ENCODE results near the gene CLPSL1. TPM values are rescaled to one million over a fixed set of nuclear protein-coding genes. Genes with fewer than 3 reads are reported as not detected.
"Not testable (repeated sequence)": the region's sequence is repeated elsewhere in the genome, so short reads cannot be mapped to it uniquely, and the experiment has no call there.

The CLPSL1 gene
- total RNA-seq, 1 experiment from 2014 or later = not detected

- TF ChIP-seq TCF7L2 (IDR thresholded peaks at IDR 0.05; ENCODE audit: low read depth, low read length) = peak; percentile 92
- TF ChIP-seq, protein P1, sequence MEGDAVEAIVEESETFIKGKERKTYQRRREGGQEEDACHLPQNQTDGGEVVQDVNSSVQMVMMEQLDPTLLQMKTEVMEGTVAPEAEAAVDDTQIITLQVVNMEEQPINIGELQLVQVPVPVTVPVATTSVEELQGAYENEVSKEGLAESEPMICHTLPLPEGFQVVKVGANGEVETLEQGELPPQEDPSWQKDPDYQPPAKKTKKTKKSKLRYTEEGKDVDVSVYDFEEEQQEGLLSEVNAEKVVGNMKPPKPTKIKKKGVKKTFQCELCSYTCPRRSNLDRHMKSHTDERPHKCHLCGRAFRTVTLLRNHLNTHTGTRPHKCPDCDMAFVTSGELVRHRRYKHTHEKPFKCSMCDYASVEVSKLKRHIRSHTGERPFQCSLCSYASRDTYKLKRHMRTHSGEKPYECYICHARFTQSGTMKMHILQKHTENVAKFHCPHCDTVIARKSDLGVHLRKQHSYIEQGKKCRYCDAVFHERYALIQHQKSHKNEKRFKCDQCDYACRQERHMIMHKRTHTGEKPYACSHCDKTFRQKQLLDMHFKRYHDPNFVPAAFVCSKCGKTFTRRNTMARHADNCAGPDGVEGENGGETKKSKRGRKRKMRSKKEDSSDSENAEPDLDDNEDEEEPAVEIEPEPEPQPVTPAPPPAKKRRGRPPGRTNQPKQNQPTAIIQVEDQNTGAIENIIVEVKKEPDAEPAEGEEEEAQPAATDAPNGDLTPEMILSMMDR (IDR thresholded peaks at IDR 0.05) = no peak
- DNase-seq (ENCODE audit: low read depth, low spot score) = no peak
- peak overlapping the region; percentile 67 to 75 for H3K4me3 ChIP-seq (ENCODE audit: low read depth in 2 of 2, low read length in 2 of 2)
- H3K27ac ChIP-seq (ENCODE audit: low read length) = peak overlapping the region; percentile 84
- no peaks in the 10 kb centered on the region for H3K9me3 ChIP-seq (ENCODE audit: control insufficient read depth, insufficient read depth, low read depth, low read length)
- H3K36me3 ChIP-seq (ENCODE audit: control insufficient read depth, insufficient read depth, low read length) = no peaks in the 10 kb centered on the region
- in situ Hi-C loops (cut with HindIII; ENCODE audit: low pct_unique_long_range_greater_than_20kb, low sequenced_read_pairs) = no loop called here
- ChIA-PET CTCF (no interaction called here), POLR2A (interaction anchor here (0.6 to 1.0 kb wide), 2 partner anchors 46 to 65 kb away, joined by 3 to 7 read pairs; no protein-coding TSS in a partner anchor)
- intact Hi-C loops (cut with micrococcal nuclease; ENCODE audit: unreplicated experiment) = no loop called here
- ATAC-seq = peak; percentile 68
- TSS peak; percentile 71 for BruUV-seq (replicated peaks)
- H3K4me1 ChIP-seq (ENCODE audit: control insufficient read depth, insufficient read depth, low read length) = peaks cover 32% of the 10 kb centered on the region
- no peaks in the 10 kb centered on the region for H3K27me3 ChIP-seq (ENCODE audit: control insufficient read depth, insufficient read depth, low read length)
Measured at GRCh38 chr6:35731736-35732532, 48.9 kb upstream of the CLPSL1 start.

DNA sequence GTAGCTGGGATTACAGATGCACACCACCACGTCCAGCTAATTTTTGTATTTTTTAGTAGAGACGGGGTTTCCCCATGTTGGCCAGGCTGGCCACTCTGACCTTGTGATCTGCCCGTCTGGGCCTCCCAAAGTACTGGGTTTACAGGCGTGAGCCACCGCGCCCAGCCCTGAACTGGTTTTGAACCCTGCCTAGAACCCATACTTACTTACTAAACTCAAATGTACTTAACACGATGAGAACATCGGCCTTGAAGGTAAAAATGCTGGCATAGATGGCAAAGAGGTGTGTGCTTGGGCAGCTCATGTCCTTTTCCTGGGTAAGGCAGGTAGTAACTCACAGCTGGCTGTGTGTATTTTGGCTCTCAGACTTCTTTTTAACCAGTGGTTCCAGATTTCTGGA is 47.2 kb upstream of the CLPSL1 start:
- Histone ChIP-seq H3K36me3 (ENCODE audit: control insufficient read depth, insufficient read depth, low read length) (no peaks in the 10 kb centered on the region), H3K4me3 (ENCODE audit: low read depth in 2 of 2, low read length in 2 of 2) (no peak overlapping the region), H3K4me1 (ENCODE audit: control insufficient read depth, insufficient read depth, low read length) (peaks cover 21% of the 10 kb centered on the region), H3K27ac (ENCODE audit: low read length) (no peak overlapping the region), H3K9me3 (ENCODE audit: control insufficient read depth, insufficient read depth, low read depth, low read length) (no peaks in the 10 kb centered on the region), H3K27me3 (ENCODE audit: control insufficient read depth, insufficient read depth, low read length) (no peaks in the 10 kb centered on the region)
- in situ Hi-C loops (cut with HindIII; ENCODE audit: low pct_unique_long_range_greater_than_20kb, low sequenced_read_pairs) (no loop called here), intact Hi-C loops (cut with micrococcal nuclease; ENCODE audit: unreplicated experiment) (no loop called here)
- TF ChIP-seq POLR2AphosphoS5 (IDR thresholded peaks at IDR 0.05; ENCODE audit: low read depth, low read length) (no peak), SIN3A (IDR thresholded peaks at IDR 0.05; ENCODE audit: borderline replicate concordance, insufficient read depth, low read depth, low read length) (no peak), TCF7L2 (IDR thresholded peaks at IDR 0.05; ENCODE audit: low read depth, low read length) (no peak)
- TF ChIP-seq, protein P2, sequence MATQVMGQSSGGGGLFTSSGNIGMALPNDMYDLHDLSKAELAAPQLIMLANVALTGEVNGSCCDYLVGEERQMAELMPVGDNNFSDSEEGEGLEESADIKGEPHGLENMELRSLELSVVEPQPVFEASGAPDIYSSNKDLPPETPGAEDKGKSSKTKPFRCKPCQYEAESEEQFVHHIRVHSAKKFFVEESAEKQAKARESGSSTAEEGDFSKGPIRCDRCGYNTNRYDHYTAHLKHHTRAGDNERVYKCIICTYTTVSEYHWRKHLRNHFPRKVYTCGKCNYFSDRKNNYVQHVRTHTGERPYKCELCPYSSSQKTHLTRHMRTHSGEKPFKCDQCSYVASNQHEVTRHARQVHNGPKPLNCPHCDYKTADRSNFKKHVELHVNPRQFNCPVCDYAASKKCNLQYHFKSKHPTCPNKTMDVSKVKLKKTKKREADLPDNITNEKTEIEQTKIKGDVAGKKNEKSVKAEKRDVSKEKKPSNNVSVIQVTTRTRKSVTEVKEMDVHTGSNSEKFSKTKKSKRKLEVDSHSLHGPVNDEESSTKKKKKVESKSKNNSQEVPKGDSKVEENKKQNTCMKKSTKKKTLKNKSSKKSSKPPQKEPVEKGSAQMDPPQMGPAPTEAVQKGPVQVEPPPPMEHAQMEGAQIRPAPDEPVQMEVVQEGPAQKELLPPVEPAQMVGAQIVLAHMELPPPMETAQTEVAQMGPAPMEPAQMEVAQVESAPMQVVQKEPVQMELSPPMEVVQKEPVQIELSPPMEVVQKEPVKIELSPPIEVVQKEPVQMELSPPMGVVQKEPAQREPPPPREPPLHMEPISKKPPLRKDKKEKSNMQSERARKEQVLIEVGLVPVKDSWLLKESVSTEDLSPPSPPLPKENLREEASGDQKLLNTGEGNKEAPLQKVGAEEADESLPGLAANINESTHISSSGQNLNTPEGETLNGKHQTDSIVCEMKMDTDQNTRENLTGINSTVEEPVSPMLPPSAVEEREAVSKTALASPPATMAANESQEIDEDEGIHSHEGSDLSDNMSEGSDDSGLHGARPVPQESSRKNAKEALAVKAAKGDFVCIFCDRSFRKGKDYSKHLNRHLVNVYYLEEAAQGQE (IDR thresholded peaks at IDR 0.05; ENCODE audit: insufficient read depth in 1 of 2, low read depth in 2 of 2, low read length in 1 of 2) = no peak
- TF ChIP-seq, protein P1 (IDR thresholded peaks at IDR 0.05) = no peak
- DNase-seq (ENCODE audit: low read depth, low spot score) (no peak), ATAC-seq (no peak)
- ChIA-PET POLR2A (interaction anchor here (0.6 kb wide), 1 partner anchor 281 kb away, joined by 10 read pairs; no protein-coding TSS in a partner anchor), CTCF (interaction anchor here (0.5 kb wide), 1 partner anchor 196 kb away, joined by 3 read pairs; no protein-coding TSS in a partner anchor)
- BruUV-seq (replicated peaks) = no TSS peak

GRCh38 chr6:35734319-35734718 is 46.5 kb upstream of the CLPSL1 start:
- ATAC-seq; BruUV-seq (replicated peaks); H3K36me3 ChIP-seq (ENCODE audit: control insufficient read depth, insufficient read depth, low read length); intact Hi-C loops (cut with micrococcal nuclease; ENCODE audit: unreplicated experiment); in situ Hi-C loops (cut with HindIII; ENCODE audit: low pct_unique_long_range_greater_than_20kb, low sequenced_read_pairs); H3K27ac ChIP-seq (ENCODE audit: low read length); H3K27me3 ChIP-seq (ENCODE audit: control insufficient read depth, insufficient read depth, low read length); H3K4me3 ChIP-seq (ENCODE audit: low read depth in 2 of 2, low read length in 2 of 2); CTCF ChIA-PET; H3K9me3 ChIP-seq (ENCODE audit: control insufficient read depth, insufficient read depth, low read depth, low read length); DNase-seq (ENCODE audit: low read depth, low spot score): not testable (repeated sequence)
- POLR2A ChIA-PET = interaction anchor here (0.6 kb wide), 1 partner anchor 10 kb away, joined by 3 read pairs; no protein-coding TSS in a partner anchor
- H3K4me1 ChIP-seq (ENCODE audit: control insufficient read depth, insufficient read depth, low read length) = peaks cover 14% of the 10 kb centered on the region
